Neural cell (in vitro differentiated cells): ENCODE results near the gene STYK1.

ENCODE experiments used
- EP300 ChIP-seq: fragments of 450-650 bp; conservative IDR thresholded peaks from 2 replicates; pipeline ENCODE4 v1.6.1; 2014; ENCODE audit warnings: antibody characterized with exemption, mild to moderate bottlenecking, moderate library complexity; ENCODE audit not compliant: poor library complexity, severe bottlenecking
- EZH2 ChIP-seq: fragments of 200-600, 300-800 bp; shearing (Covaris generic), sonication (generic); IDR thresholded peaks from 2 replicates; pipeline ENCODE4 v1.6.1; 2014; ENCODE audit warnings: antibody characterized with exemption, low read length, borderline replicate concordance, mild to moderate bottlenecking; ENCODE audit not compliant: insufficient read depth, poor library complexity, severe bottlenecking
- POLR2AphosphoS5 ChIP-seq: IDR thresholded peaks from 2 replicates; pipeline ENCODE4 v1.6.1; 2012
- SMC3 ChIP-seq: fragments of 450-650 bp; conservative IDR thresholded peaks from 2 replicates; pipeline ENCODE4 v1.6.1; 2014; ENCODE audit warnings: antibody characterized with exemption, mild to moderate bottlenecking, moderate library complexity; ENCODE audit not compliant: poor library complexity
- TAF1 ChIP-seq: IDR thresholded peaks from 2 replicates; pipeline ENCODE4 v1.6.1; 2012; ENCODE audit warnings: low read depth
- TF ChIP-seq, protein P1 (sequence below): fragments of 450-650 bp; IDR thresholded peaks from 2 replicates; pipeline ENCODE4 v1.5.1; 2014; ENCODE audit warnings: antibody characterized with exemption, mild to moderate bottlenecking, moderate library complexity; ENCODE audit not compliant: poor library complexity, severe bottlenecking
- TF ChIP-seq, protein P2 (sequence below): IDR thresholded peaks from 2 replicates; pipeline ENCODE4 v1.6.1; 2012; ENCODE audit warnings: borderline replicate concordance

DNA sequence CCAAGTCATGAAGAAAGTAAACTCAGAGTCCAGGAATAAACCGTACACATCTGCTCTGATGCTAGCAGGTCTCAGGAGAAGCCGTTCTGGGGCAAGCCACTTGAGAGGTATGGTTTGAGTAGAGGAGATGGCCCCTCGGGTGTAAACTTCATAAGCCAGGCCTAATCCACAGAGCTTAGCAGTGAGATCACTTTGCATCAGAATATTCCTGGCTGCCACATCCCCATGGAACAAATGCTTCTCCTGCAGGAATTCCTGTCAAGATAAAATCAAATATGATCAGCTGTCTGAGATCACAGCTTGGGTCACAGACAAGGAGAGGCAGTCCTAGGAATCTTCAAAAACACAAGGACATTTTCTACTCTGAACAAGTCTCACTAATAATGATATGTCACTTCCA is 49.2 kb downstream of the STYK1 start:
- TF ChIP-seq, protein P1, sequence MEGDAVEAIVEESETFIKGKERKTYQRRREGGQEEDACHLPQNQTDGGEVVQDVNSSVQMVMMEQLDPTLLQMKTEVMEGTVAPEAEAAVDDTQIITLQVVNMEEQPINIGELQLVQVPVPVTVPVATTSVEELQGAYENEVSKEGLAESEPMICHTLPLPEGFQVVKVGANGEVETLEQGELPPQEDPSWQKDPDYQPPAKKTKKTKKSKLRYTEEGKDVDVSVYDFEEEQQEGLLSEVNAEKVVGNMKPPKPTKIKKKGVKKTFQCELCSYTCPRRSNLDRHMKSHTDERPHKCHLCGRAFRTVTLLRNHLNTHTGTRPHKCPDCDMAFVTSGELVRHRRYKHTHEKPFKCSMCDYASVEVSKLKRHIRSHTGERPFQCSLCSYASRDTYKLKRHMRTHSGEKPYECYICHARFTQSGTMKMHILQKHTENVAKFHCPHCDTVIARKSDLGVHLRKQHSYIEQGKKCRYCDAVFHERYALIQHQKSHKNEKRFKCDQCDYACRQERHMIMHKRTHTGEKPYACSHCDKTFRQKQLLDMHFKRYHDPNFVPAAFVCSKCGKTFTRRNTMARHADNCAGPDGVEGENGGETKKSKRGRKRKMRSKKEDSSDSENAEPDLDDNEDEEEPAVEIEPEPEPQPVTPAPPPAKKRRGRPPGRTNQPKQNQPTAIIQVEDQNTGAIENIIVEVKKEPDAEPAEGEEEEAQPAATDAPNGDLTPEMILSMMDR = no peak
- TF ChIP-seq EP300 = no peak
- TF ChIP-seq, protein P2, sequence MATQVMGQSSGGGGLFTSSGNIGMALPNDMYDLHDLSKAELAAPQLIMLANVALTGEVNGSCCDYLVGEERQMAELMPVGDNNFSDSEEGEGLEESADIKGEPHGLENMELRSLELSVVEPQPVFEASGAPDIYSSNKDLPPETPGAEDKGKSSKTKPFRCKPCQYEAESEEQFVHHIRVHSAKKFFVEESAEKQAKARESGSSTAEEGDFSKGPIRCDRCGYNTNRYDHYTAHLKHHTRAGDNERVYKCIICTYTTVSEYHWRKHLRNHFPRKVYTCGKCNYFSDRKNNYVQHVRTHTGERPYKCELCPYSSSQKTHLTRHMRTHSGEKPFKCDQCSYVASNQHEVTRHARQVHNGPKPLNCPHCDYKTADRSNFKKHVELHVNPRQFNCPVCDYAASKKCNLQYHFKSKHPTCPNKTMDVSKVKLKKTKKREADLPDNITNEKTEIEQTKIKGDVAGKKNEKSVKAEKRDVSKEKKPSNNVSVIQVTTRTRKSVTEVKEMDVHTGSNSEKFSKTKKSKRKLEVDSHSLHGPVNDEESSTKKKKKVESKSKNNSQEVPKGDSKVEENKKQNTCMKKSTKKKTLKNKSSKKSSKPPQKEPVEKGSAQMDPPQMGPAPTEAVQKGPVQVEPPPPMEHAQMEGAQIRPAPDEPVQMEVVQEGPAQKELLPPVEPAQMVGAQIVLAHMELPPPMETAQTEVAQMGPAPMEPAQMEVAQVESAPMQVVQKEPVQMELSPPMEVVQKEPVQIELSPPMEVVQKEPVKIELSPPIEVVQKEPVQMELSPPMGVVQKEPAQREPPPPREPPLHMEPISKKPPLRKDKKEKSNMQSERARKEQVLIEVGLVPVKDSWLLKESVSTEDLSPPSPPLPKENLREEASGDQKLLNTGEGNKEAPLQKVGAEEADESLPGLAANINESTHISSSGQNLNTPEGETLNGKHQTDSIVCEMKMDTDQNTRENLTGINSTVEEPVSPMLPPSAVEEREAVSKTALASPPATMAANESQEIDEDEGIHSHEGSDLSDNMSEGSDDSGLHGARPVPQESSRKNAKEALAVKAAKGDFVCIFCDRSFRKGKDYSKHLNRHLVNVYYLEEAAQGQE = no peak
- no peak for TF ChIP-seq POLR2AphosphoS5
- no peak for TF ChIP-seq TAF1
- no peak for TF ChIP-seq EZH2
- TF ChIP-seq SMC3 = no peak
